GM21786 (cell line): ENCODE data around the gene FBXO46.
"Not testable (repeated sequence)": the region's sequence is repeated elsewhere in the genome, so short reads cannot be mapped to it uniquely, and the experiment has no call there.

ENCODE experiments used
- ATAC-seq: cut with Tn5 transposase; IDR thresholded peaks from one replicate; pipeline ENCODE4 v1.9.1; 2021; ENCODE audit not compliant: unreplicated experiment

FBXO46 gene

DNA sequence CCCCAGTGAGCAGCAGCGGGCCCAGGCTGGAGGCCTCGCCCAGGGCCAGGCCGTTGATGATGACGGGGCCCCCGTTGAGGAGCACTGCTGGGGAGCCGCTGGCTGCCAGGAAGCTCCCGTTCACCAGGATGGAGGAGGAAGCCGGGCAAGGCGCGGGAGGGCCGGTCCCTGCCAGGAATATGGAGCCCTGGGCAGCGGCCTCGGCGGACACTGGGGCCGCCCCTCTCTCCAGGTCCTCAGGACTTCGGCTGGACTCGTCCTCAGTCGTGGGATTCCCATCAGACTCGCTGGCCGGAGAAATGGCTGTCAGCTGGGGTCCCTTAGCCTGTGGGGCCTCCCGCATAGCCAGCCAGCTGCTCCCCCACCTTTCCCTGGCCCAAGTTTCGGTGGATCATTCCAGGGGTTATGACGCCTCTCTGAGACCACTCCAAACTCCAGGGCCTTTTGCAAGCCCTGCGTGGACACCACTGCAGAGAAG, 36.2 kb upstream of the FBXO46 start:
- ATAC-seq: no peak

DNA sequence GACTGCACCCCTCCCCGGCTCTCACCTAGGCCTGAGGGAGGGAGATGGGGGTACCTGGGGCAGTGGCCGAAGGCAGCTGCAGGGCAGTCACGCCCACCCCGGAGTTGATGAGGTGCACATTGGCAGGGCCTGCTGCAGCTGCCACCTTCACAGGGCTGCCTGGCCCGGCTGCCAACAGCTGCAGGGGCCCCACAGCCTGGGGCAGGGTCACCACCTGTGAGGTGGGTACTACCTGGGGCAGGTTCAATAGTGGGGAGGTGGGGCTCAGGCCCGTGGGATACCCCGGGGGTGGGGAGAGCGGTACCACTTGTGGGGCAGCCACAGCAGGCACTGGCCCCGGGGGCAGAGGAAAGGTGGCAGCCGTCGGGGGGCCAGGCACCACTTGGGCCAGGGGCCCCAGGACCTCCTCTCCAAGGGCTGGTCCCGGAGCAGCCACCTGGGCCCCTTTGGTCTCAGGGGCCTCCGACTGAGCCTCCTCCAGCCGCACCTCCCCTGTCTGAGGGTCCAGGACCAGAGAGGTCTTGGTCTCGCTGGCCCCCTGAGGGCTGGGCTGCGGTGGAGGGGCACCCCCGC, 35.7 kb upstream of the FBXO46 start:
- ATAC-seq: no peak

DNA sequence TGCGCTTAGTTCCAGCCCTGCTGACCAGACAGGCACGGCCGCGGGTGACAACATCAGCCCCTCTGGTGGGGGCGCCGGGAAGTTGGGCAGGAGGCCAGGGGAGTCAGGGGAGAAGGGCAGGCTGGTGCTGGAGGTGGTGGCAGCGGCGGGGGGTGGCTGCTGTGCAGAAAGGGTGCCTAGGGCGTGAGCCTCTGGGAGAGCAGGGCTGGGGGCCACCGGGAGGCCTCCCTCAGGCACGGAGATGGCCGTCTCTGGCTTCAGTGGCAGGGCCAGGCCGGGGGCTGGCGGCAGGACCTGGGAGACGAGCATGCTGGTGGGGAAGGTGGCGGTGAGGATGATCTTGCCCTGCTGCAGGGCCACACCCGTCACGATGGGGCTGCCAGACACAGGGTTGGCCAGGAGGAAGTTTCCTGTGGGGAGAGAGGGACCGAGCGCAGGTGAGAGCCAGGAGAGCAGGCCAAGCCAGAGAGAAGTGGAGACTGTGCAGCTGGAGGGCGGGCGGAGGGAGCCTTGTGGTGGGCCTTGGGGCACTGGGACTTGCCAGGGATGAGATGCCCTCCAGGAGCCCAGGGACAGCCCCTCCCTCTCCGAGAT, 35.1 kb upstream of the FBXO46 start:
- ATAC-seq: no peak

DNA sequence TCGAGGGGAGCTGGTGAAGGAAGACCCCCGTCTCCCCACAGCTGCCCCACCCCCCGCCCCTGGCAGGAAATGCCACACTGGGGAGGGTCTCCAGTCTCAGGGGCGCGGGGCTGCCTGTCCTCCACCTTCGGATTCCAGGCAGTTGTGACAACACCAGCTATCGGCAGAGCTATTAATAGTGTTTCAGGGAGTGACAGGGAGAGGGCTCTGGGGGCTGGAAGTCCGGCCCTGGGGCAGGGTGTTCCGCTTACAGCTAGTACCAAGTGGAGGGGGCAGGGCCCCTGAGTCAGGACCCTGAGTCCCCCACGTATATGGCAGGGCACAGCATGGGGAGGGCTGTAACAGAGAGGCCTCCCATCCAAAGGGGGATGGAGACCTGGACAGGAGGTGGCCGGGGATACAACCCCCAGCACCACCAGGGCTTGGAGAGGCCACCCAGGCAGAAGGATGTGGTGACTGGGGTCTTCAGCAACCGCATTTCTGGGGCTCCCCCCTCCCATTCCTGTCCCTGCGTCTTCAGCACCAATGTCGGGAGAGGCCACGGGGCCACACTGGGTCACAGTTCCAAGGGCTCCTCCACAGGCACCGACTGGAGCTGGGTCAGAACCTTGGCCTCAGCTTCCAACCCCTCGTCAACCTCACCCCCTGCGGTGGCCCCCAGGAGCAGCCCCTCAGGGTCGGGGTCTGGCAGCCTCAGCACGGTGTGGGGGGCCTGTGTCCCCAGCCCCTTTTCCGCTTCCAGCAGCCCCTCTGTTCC, 34.4 kb upstream of the FBXO46 start:
- no peak for ATAC-seq

DNA sequence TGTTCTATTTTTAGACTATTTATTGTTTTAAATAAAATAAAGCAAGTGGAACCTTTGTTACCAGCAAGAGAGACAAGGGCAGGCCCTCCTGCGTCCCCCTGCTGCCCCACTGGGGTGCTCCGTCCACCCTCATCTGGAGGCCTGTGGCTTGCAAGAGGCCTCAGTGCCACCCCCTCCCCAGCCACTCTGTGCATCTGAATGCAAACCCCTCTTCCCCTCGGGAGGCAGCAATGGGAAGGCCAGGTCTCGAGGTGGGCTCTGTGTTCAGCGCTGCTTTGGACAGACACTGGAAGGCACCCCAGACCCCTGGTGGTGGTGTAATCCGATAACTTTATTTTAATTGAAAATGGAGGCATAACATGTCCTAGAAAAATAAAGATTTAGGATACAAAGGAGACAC, 33.8 kb upstream of the FBXO46 start:
- no peak for ATAC-seq

DNA sequence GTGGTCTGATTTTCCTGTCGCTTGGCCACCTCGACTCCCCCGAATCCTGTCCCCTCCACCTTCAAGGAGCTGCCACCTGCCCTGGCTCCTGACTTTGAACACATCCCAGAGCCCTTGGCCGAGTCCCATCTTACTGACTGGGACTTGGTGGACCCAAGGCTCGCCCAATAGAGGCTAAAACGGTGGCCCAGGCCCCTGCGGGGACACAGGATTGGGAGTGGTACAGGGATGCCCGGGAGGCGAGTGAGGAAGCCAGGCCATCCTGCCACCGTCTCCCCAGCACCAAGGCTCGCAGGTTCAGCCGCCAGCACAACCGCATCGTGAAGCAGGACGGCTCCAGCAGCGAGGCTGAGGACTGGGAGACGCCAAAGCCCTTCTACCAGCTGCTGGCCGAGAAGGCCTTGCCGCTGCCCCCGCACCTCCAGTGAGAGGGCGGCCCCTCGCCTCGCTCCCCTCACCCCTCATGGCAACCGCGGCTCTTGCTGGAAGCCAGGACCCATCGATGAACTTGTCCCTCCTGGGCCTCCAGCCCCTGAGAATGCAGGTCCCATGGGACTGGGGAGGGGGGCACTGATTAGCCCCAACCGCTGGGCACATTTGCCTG, 33.1 kb upstream of the FBXO46 start:
- no peak for ATAC-seq

DNA sequence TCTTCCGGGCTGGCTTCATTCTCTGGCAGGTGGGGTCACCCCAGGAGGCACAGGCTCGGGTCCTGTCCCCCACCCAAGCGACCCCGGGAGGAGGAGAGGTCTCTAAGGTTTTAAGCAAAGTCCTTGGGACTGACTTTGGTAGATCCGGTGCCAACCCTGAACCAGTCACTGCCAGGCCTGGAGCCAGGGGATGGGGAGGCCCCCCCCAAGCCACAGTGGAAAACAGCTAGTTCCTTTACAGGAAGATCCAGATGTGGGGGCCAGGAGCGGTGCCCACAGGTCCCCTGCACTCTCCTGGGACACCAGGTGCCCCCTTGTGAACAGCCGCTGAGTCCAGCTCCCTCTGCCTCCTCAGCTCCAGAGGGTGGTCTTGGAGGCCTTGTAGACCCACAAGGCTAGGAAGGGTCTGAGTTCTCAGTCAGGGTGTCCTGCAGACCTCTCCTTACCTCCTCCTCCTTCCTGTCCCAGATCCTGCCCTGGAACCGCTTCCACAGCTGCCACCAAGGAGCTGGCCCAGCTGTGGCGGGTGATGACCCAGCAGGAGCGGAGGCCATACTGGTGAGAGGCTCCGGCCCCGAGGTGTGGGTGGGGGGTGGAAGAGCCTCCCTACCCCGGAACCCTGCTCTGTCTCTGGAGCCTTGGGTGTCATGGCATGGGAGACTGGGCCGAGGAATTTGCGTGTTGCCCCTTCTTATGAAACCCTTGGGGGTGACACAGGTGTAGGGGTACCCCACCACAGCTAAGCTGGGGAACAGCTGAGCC, 32.4 kb upstream of the FBXO46 start:
- no peak for ATAC-seq

DNA sequence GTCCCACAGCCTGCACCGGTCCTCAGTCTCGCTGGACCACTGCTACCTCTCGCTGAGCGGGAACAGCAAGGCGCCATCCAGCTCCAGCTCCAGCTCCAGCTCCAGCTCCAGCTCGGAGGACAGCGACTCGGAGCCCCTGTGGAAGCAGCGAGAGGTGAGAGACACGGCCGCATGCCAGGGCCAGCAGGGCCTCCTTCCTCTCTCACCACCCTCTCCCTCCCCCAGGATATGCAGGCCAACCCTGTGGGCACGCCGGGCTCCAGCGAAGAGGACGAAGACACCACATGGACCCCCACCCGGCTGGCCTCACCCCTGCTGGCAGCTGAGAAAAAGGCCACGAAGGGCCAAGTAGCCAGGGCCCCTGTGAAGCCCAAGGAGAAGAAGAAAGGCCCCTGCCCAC, 31.0 kb upstream of the FBXO46 start:
- no peak for ATAC-seq

DNA sequence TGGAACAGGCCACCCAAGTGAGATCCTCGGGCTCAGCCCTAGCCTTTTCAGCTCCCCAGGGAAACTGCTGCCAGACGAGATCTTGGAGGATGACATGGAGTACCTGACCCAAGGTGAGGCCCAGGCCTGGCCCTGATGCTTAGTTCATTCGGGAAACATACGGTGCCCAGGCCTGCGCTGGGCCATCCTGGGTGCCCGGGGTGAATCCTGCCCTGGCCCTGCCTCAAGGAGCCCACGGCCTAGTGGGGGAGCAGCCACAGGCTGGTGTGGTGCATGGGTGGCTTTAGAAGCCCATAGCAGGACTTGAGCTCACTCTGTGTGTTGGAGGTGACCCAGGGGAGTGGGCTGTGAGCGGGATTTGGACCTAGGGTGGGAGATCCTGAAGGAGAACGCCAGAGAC, 28.2 kb upstream of the FBXO46 start:
- ATAC-seq: no peak

DNA sequence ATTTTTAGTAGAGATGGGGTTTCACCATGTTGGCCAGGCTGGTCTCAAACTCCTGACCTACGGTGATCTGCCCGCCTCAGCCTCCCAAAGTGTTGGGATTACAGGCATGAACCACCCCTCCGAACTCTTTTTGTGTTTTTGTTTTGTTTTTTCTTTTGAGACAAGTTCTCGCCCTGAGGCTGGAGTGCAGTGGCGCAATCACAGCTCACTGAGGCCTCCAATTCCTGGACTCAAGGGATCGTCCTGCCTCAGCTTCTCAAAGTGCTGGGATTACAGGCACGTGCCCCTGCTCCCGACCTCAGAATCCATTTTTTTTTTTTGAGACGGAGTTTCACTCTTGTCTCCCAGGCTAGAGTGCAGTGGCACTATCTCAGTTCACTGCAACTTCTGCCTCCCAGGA, 27.0 kb upstream of the FBXO46 start:
- no peak for ATAC-seq

DNA sequence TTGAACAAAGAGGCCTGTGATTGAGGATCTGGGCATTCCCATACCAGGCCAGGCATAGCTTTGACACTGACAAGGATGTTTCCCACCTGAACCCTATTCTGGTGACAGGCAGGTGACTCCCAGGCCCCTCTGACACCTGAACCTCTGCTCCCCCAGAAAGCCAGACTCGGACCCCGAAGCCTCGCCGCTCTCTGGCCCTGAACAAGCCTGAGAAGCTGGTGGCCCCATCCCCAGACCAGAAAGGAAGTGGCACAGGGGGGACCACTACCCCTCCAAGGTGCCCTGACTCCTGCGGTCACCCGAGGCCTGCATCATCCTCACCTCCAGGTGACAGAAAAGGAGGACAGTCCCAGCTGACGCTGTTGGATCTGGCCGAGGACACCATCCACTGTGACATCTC, 23.6 kb upstream of the FBXO46 start:
- no peak for ATAC-seq

DNA sequence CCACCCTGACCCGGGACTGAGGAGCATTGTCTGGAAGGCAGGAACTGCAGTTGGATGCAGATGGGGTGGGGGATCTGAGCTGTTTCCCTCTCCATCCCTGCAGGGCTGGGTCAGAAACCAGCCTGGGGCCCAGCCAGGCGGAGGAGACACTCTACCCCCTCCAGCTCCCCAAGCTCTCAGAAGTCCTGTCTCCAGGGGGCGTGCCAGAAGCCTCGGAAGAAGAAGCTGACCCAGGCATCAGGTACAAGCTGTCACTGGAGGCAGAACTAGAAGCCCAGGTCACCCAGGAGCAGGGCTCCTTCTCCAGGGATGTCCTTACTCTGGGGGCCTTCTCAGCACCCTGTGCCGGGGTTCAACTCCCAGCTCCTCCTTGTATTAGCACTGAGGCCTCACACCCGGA, 22.9 kb upstream of the FBXO46 start:
- no peak for ATAC-seq

DNA sequence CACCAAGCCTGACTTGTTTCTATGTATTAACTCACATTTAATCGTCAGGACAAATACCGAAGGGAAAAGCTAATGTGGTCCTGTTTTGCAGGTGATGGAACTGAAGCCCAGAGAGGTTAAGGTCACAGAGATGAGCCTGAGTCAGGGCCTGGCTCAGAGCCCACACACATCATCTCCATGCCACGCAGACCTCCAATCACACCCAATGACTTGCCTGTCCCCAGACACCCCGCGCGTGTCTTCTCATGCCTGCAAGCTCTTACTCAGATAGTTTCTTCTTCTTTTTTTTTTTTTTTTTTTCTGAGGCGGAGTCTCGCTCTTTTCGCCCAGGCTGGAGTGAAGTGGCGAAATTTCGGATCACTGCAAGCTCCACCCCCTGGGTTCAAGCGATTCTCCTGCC, 21.9 kb upstream of the FBXO46 start:
- no peak for ATAC-seq

DNA sequence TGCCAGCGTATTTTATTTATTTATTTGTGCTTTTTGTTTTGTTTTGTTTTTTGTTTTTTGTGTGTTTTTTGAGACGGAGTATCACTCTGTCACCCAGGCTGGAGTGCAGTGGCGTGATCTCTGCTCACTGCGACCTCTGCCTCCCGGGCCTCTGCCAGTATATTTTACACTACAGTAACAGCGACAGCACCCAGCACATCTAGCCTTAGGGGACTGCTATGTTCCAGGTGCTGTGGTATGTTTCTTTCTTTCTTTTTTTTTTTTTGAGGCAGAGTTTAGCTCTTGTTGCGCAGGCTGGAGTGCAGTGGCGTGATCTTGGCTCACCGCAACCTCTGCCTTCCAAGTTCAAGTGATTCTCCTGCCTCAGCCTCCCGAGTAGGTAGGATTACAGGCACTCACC, 20.8 kb upstream of the FBXO46 start:
- ATAC-seq: not testable (repeated sequence)

DNA sequence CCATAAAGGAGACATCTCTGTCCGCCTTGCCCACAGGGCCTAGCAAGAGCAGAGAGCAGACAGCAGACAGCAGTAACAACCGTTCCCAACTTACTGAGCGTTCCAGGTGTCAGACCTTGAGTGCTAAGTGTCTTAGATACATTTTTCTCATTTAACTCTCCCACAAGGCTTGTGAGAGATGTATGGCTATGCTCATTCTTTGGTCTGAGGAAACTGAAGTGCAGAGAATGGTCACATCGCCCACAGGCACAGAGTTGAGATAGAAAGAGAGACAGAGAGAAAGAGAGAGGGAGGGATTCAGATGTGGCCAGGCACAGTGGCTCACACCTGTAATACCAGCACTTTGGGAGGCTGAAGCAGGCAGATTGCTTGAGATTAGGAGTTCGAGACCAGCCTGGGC, 16.8 kb upstream of the FBXO46 start:
- ATAC-seq: no peak

DNA sequence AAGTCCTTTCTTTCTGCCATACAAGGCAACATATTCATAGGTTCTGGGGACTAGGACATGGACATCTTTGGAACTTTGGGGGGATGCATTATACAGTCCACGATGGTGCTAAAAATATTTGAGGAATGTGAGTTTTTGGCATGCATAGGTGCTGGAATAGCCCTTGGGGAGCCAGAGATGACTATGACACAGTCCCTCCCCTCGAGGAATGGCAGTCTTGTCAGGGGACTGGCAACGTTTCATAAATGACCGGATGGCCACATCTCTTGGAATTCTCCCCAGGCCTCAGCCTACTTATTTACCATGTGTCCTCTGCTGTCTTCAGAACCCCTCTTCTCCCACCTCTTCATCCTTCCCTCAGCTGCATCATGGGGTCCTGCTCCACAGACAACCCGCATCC, 16.2 kb upstream of the FBXO46 start:
- no peak for ATAC-seq

DNA sequence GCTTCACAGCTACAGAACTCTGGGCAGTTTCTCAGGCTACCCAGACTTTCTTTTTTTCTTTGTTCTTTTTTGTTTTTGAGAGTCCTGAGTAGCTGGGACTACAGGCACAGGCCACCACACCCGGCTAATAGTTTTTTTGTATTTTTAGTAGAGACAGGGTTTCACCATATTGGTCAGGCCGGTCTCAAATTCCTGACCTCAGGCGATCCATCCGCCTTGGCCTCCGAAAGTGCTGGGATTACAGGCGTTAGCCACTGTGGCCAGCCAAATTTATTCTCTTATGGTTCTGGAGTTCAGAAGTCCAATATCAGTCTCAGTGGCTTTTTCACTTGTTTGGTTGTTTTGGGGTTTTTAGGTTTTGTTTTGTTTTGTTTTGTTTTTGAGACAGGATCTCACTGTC, 14.9 kb upstream of the FBXO46 start:
- ATAC-seq: no peak

DNA sequence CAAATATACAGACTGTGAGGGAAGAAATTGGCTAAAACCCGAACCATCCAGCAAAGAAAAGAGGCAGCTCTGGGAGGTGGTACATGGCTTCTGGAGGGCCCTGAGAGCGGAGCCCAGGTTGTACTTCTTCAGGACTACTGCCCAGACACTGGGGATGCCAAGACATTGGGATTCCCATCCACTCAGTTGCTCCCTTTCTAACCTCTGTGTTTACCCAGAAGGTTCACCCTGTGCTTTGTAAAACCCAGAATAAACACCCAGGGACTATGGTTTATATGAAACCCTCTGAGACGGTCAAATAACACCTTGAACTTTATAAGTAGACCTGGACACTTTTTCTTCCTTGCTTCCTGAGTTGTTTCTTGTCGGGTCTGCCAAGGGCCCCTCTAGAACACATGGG, 12.3 kb upstream of the FBXO46 start:
- no peak for ATAC-seq

DNA sequence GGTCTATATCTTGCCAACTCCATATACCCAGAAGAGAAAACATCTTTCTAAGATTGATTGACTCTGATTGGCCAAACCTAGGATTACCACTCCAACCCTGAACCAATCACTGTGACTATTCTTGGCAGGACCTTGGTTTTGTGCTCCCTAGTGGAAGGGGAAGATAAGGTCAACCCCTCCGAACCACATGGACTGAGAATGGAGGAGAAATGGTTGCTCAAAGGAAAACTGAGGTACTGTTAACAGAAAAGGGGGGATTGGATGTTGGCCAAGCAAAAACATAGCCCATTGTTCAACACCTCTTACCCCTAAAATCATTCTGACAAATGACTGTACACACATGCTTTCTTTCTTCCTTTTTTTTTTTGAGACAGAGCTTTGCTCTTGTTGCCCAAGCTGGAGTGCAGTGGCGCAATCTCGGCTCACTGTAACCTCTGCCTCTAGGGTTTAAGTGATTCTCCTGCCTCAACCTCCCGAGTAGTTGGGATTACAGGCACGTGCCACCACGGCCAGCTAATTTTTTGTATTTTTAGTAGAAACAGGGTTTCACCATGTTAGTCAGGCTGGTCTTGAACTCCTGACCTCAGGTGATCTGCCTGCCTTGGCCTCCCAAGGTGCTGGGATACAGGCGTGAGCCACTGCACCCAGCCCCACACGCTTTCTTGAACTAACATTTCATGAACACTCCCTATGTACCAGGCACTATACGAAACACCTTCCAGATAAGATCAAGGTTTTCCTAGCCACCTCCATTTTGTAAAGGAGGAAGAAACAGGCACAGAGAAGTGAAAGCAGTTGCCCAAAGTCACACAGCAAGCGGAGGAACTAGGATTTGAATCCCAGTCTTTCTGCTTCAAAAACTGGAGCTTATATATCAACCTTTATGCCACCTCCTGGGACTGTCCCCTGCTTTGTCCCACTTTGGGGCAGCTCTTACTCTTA, 9.1 kb upstream of the FBXO46 start:
- ATAC-seq: no peak

DNA sequence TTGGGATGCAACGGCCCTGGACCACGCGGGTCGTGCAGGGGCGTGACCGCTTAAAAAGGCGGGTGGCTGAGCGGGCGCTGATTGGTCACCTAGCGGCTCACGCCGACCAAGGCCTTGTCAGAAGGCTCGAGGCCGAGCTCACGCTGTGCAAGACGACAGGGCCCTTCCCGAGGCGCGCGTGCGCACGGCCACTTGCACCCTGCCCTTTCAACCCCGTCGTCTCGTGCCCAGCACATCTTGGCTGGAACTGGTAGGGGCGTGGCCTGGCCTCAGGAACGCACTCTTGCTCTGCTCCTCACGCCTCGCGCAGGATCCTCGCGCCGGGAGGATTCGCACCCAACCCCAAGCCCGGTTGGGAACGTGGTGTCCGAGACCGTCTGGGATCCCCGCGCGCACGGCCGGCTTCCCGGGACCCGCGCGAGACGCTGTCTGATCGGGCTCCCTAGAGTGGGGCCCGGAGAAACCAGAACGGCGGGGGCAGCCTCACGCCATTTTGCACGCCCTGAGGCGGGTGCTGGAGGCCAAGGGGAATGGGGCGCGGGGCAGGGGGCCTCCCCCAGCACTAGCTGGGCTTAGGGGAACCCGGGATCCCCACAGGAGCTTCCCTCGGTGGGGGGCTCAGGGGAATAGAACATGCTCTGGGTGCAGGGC, 2.6 kb upstream of the FBXO46 start, which contains the start of gene MEIOSIN:
Gene MEIOSIN (plus strand): TSS at position 280 of the 651 bp plus-strand sequence. CDS start 1,938 bp downstream, outside the sequence.
- ATAC-seq: no peak
